HTR-8/SVneo (cell line): ENCODE results near the gene SLC4A1.

ENCODE experiments used
- DNase-seq: peaks from one replicate; pipeline ENCODE4 v3.0.0; 2011; ENCODE audit warnings: low spot score, mixed read lengths; ENCODE audit not compliant: insufficient read length
- FAIRE-seq: peaks from 2 replicates; lab custom pipeline; 2011; peaks lifted over from hg19 to GRCh38; lab: Jason Lieb, UNC

SLC4A1 gene

GRCh38 chr17:44287651-44288050 lies 19.7 kb upstream of the SLC4A1 start:
- no peak for DNase-seq
- FAIRE-seq: peak; percentile 36

DNA sequence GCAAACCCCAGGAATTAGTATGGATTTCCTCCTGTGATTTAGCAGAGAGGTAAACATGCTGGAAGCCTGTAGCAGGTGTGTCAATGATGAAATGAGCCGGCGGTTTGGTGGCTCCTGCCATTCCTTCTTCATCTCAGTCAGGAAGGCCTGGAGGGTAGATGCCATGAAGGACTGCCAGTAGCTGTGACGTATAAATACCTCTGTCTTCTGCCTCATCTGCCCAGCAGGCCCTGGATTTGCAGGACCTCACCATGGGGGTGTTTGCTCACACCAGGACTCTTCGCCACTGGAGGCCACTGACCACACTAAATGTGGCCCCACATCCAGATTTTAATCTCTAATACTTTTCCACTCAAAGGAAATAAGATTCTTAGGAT lies 16.1 kb upstream of the SLC4A1 start:
- FAIRE-seq: no peak
- no peak for DNase-seq

- DNase-seq: no peak
- no peak for FAIRE-seq
These were observed 15.5 kb upstream of the SLC4A1 start for GRCh38 chr17:44283344-44284023.

DNA sequence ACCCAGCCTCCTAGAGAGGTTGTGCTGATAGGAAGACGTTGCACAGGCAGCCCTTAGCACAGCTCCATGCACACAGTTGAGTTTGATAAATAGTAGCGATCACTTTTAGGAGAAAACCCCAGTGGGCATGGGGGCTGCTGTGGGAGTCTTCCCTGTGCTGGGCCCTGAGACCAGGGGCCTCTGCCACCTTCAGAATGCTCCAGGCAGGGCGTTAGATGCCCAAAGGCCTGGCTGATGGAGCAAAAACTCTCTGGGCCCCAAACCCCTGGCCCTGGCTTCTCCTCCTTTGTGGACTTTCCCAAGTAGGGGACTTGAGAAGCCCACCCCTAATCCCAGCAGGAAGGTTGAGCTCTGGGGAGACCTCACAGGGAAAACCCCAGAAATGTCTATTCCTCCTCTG lies 14.3 kb upstream of the SLC4A1 start:
- DNase-seq (no peak), FAIRE-seq (no peak)

DNA sequence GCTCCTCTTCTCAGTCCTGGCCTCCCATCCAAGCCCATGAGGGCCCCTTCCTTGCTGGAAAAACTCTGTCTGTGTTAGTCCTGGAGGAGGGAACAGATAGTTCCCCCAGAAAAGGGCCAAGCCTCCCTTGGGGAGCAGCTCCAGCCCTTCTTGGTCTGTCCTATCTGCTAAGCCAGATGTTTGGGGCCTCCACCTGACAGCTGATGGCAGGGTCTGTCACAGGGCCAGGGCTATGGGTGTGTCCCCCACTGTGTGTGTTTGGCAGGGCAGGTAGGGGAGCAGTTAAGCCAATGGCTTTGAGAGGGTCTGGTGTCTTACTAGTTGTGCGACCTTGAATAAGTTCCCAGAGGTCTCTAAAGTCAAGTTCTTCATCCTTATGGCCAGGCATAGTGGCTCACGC lies 13.6 kb upstream of the SLC4A1 start:
- FAIRE-seq (no peak), DNase-seq (no peak)

- DNase-seq: no peak
- no peak for FAIRE-seq
These were observed 12.5 kb upstream of the SLC4A1 start for GRCh38 chr17:44280392-44280937.

DNA sequence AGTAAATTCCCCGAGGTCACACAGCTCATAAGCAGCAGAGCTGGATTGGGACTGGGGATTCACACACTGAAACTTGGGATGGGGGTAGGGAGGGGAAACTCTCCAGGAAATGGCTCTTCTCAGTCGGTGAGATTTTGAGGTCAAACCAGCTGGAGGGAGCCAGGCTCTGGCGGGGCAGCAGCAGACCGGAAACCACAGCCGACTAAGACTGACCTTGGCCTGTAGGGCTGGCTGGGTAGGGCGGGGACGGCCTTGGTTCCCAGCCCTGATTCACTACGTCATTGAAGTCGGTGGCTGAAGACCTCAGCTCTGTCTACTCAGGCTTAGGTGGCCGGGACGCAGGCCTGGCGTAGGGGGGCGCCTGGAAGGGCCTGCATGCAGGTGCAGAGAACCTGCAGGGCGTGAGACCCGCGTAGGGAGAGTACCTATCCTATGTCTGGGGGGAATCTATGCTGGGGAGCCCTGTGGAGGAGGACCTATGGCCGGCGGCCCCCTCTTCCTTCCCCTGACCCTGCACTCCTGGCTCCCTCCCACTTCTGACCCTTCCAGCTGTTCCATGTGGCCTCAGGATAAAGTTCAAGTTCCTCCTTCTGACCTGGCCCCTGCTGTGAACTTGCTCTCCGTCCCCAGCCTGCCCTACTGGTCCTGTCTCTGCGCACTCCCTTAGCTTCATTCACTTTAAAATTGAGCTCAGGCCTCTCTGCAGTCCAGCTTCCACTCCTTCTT lies 11.9 kb upstream of the SLC4A1 start:
- FAIRE-seq (peak; percentile 51), DNase-seq (peak; percentile 75)

- FAIRE-seq: no peak
- no peak for DNase-seq
These were observed 11.4 kb upstream of the SLC4A1 start for GRCh38 chr17:44279346-44279665.

- FAIRE-seq (no peak), DNase-seq (no peak)
These were observed 10.0 kb upstream of the SLC4A1 start for GRCh38 chr17:44277976-44278375.

DNA sequence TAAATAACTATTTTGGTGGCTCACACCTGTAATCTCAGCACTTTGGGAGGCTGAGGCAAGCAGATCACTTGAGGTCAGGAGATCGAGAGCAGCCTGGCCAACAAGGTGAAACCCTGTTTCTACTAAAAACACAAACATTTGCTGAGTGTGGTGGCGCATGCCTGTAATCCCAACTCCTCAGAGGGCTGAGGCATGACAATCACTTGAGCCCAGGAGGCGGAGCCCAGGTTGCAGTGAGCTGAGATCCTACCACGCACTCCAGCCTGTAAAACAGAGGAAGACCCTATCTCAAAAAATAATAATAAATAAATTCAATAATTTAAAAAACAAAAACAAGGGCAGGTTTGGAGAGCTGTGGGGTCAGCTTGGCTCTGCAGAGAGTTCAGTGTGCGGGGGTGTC lies 5.7 kb upstream of the SLC4A1 start:
- DNase-seq (no peak), FAIRE-seq (no peak)

DNA sequence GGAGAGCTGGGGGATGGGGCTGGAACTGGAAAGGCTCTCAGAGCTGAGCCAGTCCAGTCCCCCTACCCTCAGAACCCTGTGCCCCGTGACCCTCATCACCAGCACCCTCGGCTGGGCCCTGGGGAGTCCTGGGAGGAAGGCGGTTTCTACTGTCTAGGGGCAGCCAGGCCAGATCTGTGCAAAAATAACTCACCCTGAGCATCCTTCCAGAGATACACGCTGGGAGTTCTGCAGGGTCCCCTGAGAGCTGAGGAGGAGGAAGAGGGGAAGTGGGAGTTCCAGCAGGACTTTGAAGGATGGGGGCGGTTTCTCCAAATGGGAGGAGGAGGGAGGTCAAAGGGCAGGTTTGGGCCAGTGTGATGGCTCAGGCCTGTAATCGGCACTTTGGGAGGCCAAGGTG lies 5.0 kb upstream of the SLC4A1 start:
- no peak for DNase-seq
- no peak for FAIRE-seq

GRCh38 chr17:44272321-44272951 lies 4.5 kb upstream of the SLC4A1 start:
- FAIRE-seq (peak; percentile 73), DNase-seq (no peak)

- no peak for DNase-seq
- peak; percentile 72 for FAIRE-seq
These were observed 1.8 kb upstream of the SLC4A1 start for GRCh38 chr17:44269535-44270240.

GRCh38 chr17:44268709-44269534 lies 987 bp upstream of the SLC4A1 start:
- FAIRE-seq (no peak), DNase-seq (no peak)

DNA sequence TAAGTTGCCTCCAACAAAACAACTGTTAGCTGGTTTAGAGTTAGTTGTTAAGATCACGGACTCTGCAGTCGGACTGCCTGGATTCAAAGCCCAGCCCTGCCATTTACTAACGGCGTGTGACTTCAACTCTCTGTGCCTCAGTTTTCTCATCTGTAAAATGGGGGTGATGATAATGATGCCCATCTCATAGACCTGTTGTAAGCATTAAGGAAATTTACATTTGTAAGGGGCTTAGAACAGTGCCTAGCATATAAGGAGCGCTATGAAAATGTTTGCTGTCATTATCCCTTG lies 825 bp downstream of the SLC4A1 start:
- FAIRE-seq: no peak
- no peak for DNase-seq

- DNase-seq (no peak), FAIRE-seq (peak; percentile 48)
These were observed 1.4 kb downstream of the SLC4A1 start for GRCh38 chr17:44266402-44267164.

DNA sequence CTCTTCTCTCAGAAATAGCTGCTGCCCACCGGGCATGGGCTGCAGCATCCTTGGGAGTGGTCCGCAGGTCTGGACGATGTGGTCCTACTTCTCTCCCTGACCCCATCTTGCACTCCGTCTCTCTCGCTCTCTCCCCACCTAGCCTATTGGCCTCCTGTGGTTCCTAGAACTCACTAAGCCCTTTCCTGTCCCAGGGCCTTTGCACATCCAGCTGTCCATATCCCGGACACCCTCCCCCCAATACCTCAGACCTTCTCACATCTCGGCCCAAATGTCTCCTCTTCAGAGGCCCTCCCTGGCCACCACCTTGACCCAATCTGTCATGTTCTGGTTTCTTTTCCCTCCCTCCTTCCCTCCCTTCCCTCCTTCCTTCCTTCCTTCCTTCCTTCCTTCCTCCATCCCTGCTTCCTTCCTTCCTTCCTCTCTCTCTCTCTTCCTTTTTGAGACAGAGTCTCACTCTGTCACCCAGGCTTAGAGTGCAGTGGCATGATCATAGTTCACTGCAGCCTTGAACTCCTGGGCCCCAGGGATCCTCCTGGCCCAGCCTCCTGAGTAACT lies 4.5 kb downstream of the SLC4A1 start:
- DNase-seq (no peak), FAIRE-seq (no peak)

- no peak for DNase-seq
- no peak for FAIRE-seq
These were observed 5.2 kb downstream of the SLC4A1 start for GRCh38 chr17:44262654-44263225.

DNA sequence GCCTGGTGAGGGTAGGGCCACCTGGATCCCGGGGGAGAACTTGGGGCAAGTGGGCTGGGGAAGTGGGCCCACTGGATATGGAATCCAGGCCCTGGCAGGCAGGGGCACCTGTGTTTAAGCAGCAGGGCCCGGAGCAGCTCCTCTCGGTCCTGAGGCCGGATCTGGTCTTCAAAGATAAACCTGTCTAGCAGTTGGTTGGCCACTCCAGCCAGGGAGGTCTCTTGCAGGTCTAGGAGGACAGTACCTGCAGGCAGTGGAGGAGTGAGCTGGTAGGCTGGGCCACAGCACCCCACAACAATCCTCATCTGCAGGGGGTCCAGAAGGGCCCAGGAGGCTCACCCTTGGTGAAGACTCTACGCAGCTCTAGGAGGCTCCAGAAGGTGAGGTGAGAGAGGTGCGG lies 7.6 kb downstream of the SLC4A1 start:
- DNase-seq: no peak
- no peak for FAIRE-seq
